Fibroblast of lung (primary cell): Measurements from ENCODE around the gene TRPM6.

Source experiments
- CTCF ChIP-seq, 2 donors: IDR thresholded peaks in 1 of 2; conservative IDR thresholded peaks in 1 of 2; 1 replicate in 1 of 2; 2 replicates in 1 of 2; pipeline ENCODE4 v1.5.1; 2011 to 2012; ENCODE audit warnings: low read length in 2 of 2, control low read depth in 1 of 2, inconsistent platforms in 1 of 2, low read depth in 1 of 2, mild to moderate bottlenecking in 1 of 2
- EZH2 ChIP-seq: IDR thresholded peaks from 2 replicates; pipeline ENCODE4 v1.5.1; 2012; ENCODE audit warnings: low read length, control low read depth, mild to moderate bottlenecking; ENCODE audit errors: missing control alignments

GRCh38 chr9:74696520-74696919 lies 191.2 kb downstream of the TRPM6 start:
- TF ChIP-seq CTCF (conservative IDR thresholded peaks at IDR 0.05 in 1 of 2, IDR thresholded peaks at IDR 0.05 in 1 of 2; ENCODE audit: low read depth in 1 of 2, low read length in 2 of 2) (no peak), EZH2 (no peak)
